Tibial nerve (tissue), 4 donors: ENCODE results near the gene CTPS2.

ENCODE experiments used
- CTCF ChIP-seq, 5 experiments: fragments of 200-600 bp in 3 of 5; fragments of 450-650 bp in 2 of 5; sonication (generic) in 3 of 5; IDR thresholded peaks; one replicate each; pipeline ENCODE4 v1.5.1; 2016 to 2019; ENCODE audit warnings: antibody characterized with exemption in 5 of 5, mild to moderate bottlenecking in 3 of 5, moderate library complexity in 2 of 5
- EP300 ChIP-seq, 2 donors: sonication (generic); formaldehyde crosslinking; IDR thresholded peaks; one replicate each; pipeline ENCODE4 v1.6.1; 2017; ENCODE audit warnings: antibody characterized with exemption in 2 of 2, mild to moderate bottlenecking in 1 of 2
- POLR2A ChIP-seq, 2 donors: fragments of 450-650 bp; IDR thresholded peaks; one replicate each; pipeline ENCODE4 v1.6.1; 2017; ENCODE audit warnings: antibody characterized with exemption in 2 of 2, mild to moderate bottlenecking in 2 of 2, moderate library complexity in 2 of 2

GRCh38 chrX:16544969-16545368 is 167.5 kb downstream of the CTPS2 start:
- TF ChIP-seq CTCF (IDR thresholded peaks at IDR 0.05) (no peak), EP300 (IDR thresholded peaks at IDR 0.05) (no peak), POLR2A (IDR thresholded peaks at IDR 0.05) (no peak)
